Stimulated activated CD4-positive, alpha-beta T cell treated with anti-CD3 and anti-CD28 coated beads, TNF-alpha, amount 100 ng/mL, for 4 hours (primary cell): ENCODE data around the gene ADARB2.

Experiments used
- DNase-seq, 3 experiments: peaks; one replicate each; pipeline ENCODE4 v3.0.0-alpha.2; 2020; ENCODE audit warnings: low read depth in 3 of 3

The ADARB2 gene

DNA sequence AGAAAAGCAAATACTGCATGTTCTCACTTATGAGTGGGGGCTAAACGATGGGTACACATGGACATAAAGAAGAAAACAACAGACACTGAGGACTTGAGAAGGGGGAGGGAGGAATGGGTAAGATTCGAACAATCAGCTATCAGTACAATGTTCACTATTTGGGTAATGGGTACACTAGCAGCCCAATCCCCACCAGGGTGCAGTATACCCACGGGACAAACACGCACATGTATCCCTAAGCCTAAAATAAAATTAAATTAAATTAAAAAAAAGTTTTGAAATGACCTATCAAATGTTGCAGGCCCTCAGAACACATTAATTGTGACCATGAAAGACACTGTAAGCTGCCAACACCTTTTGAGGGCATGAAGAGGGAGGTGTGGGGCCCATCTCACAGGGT is 365.1 kb downstream of the ADARB2 start:
- no peak for DNase-seq

DNA sequence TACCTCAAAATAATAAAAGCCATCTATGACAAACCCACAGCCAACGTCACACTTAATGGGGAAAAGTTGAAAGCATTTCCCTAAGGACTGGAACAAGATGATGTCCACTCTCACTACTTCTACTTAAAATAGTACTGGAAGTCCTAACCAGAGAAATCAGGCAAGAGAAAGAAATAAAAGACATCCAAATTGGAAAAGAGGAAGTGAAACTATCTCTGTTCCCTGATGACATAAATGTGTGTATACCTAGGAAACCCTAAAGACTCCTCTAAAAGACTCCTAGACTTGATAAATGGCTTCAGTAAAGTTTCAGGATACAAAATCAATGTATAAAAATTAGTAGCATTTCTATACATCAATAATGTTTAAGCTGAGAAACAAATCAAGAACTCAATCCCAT is 367.0 kb downstream of the ADARB2 start:
- no peak for DNase-seq

DNA sequence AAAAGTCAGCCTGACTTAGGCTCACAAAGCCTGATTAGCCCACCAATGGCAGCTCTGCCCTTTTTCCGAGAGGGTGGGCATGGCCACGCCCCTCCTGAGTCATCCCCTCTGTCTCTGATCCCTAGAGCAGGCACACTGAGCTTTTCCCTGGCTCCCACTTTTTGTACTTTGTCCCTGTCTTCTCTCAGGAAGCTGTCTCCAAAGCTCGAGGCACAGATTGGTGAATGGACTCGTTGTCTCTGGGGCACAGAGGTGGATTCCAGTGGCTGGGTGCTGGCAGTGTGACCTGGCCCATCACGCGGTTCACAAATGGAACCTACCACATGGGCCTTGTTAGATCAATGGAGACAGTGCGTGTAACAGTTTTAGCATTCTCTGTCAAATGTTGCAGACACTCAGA is 367.7 kb downstream of the ADARB2 start:
- no peak for DNase-seq

DNA sequence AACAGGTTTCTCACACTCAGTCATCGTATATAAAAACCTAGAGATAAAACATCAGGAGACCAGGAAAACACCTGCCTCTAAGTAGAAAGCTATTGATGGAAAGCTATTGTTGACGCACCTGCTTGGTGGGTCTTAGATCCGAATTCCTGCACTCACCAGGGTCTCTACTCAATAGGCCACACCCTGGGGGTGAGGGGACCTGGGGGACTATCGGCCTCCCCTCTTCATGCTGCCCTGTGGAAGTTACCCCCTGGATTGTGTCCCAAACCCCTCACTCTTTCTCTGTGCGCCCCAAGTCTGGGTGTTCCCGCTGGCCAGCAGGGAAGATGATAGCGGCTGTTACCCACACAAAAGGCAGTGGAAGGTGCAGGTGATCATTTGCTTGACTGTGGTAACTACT is 368.1 kb downstream of the ADARB2 start:
- DNase-seq = no peak

DNA sequence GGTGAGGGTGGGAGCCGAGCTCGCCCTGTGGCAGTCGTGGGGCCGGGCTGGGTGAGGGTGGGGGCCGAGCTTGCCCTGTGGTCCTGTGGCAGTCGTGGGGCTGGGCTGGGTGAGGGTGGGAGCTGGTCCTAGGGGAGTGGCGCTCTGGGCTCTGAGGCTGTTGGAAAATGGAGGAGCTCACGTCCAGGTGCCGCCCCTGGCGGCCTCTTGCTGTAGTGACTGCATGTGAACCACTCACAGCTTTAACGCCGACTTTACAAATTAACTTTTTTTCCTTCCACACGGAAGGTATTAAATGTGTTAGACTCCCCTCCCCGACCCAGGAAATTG is 368.5 kb downstream of the ADARB2 start:
- DNase-seq = peak in 1 of 3 experiments; percentile 13

DNA sequence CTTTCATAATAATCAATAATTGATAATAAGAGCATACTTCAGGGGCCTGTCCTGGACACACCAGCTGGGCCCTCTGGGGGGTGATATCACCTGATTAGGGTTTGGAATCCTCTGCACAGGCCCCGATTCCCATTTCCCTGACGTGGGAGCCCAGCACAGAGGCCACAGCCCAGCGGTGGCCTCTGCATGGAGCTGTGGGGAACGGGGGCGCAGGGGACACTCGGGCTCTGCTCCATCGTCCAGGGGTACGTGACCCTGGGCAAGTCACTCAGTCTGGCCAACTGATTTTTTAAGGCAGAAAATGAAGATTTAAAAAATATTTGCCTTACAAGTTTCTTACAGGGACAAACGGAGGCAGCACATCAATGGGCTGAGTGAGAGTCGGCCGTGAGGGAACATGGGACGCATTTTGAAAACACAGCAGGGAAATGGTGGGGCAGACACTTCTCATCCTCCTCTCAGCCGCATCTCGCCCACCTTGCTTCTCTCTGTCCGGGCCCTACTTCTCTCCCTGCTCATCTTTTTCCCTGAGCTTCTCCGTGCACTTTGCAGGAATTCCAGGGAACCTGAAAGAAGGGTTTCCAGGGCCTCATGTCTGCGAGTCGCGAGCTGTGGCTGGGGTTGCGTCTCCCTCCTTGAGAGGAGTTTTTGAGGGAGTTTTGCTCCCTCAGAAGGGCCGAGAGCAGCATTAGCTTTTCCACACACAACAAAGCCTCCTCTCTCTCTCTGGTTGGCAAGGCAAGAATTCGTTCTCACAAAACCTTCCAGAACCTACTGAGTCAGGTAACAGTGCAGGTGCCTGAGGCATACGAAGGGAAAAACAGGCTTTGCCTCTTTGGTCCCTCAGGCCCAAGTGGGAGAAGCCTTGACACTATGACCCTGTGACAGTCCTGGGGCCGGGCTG is 369.1 kb downstream of the ADARB2 start:
- DNase-seq = no peak

DNA sequence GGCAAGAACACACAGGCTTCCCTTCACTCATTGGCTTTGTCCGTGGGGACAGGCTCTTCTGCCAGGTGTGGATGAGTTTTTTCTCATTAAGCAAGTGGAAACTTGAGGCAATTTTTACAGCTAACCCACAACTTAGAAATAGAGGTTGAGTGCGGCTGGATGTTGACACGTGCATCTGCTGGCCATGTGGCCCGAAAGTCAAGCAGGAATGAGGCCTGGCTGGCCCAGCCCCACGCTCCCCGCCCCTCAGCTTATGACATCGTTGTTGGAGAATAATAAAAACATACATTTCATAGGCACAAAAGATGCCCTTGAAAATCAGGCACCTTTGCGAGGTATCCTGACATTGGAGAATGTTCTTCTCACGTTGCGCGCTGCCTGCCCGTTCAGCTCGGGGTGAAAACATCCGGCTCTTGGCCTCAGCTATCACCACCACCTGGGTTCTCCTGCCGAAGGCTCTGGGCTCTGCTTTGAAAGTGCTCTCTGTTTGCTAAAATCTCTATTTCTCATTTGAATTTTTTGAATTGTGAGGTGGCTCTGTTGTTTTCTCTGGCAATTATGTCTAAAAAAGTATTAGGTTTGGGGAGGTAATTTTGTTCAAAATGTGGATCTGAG is 370.4 kb downstream of the ADARB2 start:
- no peak for DNase-seq

DNA sequence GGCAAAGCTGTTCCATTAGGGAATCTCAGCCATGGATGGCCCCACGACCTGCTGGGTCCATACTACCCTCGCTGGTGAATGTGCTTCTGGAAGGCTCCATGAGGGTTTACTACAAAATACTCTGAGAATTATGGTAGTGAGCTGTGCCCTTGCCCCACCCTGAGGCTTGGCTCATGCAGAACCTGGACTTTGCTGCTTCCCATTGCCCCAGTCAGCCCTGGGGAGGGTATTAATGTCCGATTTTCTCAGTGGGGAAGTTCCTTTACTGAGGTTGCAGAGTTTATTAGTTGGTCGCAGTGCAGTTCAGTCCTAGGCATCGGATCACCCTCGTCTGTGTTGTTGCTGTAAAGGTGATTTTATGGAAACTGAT is 371.0 kb downstream of the ADARB2 start:
- DNase-seq = no peak

DNA sequence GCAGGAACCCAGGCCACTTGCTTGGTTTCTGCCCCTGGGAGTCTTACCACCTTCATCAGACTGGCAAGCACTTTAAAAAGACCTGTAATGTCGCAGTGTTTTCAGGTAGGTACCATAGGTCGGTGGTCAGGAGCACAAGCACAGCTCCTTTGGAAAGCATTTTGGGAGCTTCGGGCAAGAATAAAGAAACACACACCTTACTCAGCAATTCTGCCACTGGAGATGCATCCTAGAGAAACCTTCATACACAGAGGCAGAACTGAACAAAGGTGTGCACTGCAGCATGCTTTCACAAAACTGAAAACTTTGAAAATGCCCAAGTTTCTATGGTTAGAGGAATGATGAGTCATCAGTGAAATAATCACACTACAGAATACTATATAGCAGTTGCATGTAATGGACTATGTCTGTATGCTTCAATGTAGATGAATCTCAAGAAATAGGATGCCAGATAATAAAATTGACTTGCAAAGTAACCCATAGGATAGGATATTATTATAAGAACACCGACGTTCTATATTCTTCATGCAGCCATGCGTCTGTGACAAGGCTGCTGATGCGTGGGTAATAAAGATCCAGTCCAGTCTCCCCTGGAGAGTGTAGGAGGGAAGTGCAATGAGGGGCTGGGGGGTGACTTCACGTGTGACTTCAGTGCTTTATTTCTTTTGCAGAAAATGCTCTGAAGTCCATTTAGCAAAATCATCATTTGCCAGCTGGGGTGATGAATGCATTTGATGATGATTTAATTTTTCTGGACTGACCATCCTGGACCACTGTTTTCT is 371.6 kb downstream of the ADARB2 start:
- no peak for DNase-seq

DNA sequence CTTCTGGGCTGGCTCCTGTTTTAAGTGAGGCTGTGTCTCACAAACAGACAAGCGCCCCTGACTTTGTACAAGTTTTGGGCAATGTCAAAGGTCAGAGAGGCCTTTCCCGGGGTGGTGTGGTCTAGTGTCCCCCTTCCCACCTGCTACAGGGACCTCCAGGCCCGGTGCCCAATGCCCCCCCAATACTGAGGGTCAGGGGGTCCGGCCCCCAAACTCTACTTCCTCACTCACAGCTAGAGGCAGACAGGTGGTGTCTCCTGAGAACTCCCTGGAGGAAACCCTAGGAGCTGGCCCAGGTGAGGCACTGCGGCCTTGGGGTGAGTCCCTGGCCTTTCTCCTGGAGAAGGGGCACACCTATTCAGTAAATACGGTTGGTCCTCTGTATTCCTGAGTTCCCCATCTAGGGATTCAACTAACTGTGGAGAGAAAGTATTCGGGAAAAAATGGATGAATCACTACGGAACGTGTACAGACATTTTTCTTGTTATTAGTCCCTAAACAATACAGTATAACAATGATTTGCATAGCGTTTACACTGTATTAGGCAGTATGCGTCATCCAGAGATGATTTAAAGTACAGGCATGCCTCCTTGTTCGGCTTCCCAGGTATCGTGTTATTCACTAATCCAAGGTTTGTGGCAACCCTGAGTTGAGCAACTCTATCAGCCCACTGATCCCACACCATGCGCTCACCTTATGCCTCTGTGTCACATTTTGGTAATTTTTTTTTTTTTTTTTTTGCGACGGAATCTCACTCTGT is 373.0 kb downstream of the ADARB2 start:
- no peak for DNase-seq

DNA sequence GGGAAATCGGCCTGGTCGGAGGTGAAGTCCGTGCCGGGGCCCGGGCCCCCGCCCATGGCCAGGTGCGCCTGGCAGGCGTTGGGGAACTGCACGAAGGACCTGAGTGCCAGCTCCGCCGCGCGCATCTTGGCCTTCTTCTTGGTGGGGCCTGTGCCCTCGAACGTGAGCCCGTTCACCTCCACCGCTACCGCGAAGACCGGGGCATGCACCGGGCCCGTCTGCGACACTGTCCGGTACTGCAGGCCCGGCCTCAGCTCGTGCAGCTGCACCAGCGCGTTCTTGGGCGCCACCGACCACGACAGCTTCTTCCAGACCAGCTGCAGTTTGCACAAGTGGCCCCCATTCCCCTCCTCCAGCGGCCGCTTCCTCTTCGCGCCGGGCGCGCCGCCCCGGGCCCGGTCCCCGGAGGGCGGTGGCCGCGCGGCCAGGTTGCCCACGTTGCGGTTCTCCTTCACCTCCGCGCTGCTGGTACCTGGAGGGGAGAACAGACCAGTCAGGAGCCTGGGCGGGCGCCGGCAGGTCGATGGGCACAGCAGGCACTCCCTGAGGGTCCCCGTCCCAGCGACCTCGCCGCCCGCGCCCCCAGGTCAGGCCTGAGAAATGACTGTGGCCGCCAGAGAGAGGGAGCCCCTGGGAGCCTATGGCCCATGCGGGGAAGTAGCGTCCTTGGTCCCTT is 373.7 kb downstream of the ADARB2 start:
- DNase-seq = no peak

DNA sequence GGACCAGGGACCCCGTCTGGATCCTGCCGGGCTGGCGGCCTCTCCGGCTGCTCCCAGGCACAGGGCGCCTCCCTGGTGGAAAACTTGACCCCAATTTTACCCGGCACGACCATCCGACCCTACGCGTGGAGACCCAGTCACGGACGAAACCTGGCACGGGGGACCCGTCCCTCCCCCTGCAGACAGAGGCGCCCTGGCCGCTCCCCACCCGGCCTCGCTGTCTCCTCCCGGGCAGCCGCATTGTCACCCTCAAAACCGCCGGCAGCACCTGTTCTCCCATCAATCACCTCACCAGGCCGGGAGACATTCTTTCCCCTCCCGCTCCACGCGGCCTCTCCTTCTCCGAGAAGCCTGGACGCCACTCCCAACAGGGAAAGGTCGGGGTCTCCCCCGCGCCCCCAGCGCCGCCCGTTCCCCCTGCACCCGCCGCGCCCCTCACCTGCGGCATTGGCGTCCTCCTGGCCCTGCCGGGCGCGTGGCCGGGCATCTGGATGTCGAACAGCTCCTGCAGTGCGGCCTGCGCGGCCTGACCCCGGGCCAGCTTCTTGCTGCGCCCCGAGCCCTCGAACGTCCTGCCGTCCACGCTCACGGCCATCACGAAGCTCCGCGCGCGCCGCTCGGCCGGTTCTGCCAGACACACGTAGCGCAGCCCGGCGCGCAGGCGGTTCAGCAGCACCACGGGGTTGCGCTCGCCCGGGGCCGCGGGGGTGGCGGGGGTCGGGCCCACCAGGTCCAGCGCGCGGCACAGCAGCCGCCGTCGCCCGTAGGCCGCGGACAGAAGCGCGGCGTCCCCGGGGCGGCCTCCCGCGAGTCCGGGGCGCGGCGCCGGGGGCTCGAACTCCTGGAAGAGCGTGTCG is 374.5 kb downstream of the ADARB2 start:
- no peak for DNase-seq

DNA sequence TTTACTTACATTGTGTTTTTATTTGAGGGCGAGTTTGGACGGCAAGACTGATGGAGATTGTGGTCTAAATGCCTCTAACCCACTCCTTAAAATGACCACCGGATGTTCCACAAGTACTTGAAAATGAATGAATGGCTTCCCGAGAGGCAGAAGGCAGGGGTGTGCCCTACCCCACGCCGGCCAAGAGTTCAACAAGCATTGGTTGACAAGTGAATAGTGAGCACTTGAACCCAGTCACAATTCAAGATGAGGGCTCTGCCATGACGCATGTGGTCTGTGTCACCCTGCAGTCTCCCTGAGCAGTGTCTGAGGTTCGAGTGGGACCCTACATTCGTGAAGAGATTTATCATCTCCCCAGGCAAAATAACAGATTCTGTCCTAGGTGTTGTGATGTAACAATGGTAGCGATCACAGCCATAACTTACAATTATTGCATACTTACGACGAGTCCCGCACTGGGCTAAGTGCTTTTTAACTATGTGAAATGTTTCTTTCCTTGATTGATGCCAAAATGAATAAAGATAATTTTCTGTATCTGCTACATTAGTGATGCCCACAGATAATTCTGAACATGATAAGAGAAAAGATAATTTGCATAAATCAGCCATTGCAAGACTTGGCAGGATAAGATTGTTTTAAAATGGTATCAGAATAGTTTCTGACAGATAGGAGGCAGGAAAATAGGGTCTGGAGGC is 375.8 kb downstream of the ADARB2 start:
- DNase-seq = no peak

DNA sequence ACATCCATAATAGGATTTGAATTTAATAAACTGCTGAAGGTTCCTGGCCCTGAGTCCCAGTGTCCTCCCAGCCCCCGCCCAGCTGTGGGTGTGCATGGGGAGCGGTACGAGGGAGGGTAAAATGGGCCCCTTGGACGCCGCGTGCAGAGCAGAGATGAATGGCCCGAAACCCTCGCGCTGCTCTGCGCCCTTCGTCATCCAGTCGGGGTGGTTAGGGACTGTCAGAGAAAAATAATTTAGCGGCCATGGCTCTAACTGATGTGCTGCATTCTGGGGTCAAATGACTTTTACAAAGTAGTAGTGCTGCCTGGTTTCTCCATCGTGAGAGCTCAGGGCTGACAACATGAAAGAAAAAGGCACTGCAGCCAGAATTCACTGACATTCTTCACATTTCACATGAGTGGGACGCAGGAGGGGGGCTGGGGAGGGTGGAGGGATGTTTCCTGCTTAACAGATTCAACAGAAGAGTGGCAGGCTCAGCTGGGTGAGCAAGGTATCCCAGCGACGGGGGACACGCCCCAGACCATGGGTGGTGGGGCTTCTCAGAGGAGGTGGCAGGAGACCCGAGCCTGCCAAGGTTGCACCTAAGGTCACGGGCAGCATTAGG is 376.7 kb downstream of the ADARB2 start:
- no peak for DNase-seq

DNA sequence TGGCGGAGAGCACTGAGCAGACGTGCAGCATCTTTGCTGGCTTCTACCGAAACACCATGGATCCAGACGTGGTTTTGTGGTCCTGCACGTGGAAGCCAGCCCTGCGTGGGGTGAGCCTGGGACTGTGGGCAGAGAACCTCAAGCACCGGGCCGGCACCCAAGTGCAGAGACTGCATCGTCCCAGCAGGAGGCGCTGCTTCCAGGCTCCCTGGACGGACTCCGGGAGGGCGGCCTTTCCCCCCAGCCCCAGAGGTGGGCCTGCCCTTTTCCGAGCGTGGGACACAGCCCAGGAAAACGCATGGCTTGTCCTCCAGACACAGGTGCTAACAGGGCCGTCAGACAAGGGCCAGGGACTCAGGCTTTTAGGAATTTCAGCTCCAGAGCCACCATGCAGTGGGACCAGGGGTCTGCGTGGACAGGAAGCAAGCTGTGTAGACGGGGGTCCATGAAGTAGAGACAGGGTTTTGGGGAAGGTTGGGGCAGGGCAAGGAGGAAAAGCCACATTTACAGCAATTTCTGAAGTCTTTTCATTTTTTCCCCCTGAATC is 377.2 kb downstream of the ADARB2 start:
- DNase-seq = no peak

DNA sequence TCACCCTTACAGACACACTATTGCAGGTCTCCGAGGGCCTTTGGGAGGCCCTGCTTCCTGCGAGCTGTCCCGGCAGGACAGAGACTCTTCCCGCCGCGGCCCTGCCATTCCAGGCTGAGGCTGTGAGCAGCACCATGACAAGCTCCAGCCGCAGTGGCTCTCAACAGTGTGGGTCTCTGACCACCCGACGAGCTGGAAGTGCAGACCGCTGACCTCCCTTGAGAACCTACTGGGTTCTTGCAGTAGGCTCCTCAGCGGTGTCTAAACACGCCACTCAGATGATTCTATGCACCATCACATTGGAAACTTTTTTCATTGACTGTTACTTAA is 377.7 kb downstream of the ADARB2 start:
- no peak for DNase-seq

DNA sequence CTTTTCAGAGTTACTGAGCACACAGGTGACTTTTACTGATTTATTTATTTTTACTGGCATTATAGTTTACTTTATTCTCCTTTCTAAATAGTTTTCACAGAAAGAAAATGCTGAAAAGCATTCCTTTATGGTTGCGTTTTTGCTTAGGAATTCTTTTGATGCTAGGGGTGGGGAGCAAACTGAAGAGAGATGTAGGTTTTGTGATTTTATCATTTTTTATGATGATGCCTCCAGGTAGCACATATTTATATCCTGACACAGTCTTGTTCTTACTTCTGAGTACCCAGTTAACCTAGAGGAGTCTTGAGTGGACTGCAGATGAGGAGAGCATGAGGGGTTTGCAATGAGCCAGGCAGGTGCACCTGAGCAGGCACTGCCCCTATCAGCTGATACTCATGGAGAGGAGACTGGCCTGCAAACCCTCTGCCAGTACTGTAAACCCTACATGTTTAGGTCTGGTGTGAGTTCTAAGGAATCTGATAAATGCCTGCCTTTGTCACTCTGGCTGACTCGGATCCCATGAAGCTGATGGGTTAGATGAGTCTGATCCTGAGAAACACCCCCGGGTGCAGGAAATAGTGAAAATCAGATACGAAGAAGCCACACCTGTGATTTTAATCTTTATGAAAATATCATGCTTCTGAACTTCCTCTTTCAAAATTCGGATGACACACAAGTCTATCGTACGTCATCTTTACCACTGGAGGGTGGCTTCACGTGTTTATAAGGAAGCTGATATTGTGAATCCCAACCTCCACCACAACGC is 378.3 kb downstream of the ADARB2 start:
- no peak for DNase-seq

DNA sequence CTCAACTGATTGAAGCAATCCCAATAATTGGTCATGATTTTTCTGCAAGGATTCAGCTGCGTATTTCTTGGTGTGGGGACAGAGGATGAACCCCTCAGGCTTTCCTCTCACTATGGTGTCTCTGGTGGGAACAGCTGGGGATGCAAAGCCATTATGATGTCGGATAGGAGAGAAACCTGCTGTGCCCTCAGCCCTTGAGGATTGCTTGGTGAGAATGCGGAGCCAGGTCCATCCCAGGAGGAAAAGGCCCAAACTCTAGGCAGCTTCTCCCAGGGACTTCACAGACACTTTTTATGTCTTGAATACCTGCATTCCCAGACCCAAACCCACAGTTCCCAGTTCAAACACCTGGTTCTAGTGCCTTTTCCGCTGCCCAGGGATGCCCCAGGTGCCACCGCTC is 379.2 kb downstream of the ADARB2 start:
- DNase-seq = no peak

DNA sequence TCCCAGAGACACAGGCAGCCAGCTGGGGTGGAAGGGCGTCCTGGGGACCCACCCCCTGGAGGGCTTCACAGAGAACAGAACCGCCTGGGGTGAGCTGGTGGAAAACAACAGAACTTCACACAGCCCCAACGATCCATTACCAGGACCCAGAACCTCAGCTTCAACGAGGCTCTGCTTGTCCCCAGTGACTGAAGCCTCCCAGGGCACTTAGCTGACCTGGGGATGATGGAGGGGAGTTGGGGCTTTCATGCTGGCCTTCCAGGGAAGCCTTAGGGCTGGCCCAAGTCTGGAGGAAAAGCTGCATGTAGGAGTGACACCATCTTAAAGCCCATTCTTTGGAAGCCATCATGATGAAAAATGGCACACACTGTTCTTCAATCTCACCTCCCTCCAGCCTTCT is 381.0 kb downstream of the ADARB2 start:
- DNase-seq = no peak
